ENCODE data around the gene VASH2.

The VASH2 gene

DNA sequence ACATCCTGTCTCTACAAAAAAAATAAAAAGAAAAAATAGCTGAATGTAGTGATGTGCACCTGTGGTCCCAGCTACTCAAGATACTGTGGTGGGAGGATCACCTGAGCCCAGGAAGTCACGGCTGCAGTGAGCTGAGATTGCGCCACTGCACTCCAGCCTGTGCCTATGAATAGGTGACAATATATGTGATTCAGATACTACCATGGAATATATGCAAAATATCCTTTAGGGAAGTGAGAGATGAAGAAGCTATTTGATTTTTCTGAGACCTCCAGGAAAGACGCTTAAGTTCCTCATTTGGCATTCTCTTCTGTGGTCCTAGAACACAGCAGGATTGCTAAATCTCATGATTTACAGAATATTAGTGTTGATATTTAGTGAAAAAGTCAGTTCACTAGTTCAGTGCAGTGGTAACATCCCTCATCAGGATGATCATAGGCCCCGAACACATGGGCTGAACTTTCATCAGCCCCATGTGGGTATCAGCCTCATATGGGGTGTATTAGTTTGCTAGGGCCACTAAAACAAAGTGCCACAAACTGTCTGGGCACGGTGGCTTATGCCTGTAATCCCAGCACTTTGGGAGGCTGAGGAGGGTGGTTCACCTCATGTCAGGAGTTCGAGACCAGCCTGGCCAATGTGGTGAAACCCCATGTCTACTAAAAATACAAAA, 6.0 kb upstream of the VASH2 start:
- no peak overlapping the region for H3K27ac ChIP-seq
- DNase-seq = no peak
- H3K4me3 ChIP-seq (ENCODE audit: low read depth, low read length) = no peak overlapping the region
- TF ChIP-seq, protein P1, sequence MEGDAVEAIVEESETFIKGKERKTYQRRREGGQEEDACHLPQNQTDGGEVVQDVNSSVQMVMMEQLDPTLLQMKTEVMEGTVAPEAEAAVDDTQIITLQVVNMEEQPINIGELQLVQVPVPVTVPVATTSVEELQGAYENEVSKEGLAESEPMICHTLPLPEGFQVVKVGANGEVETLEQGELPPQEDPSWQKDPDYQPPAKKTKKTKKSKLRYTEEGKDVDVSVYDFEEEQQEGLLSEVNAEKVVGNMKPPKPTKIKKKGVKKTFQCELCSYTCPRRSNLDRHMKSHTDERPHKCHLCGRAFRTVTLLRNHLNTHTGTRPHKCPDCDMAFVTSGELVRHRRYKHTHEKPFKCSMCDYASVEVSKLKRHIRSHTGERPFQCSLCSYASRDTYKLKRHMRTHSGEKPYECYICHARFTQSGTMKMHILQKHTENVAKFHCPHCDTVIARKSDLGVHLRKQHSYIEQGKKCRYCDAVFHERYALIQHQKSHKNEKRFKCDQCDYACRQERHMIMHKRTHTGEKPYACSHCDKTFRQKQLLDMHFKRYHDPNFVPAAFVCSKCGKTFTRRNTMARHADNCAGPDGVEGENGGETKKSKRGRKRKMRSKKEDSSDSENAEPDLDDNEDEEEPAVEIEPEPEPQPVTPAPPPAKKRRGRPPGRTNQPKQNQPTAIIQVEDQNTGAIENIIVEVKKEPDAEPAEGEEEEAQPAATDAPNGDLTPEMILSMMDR (IDR thresholded peaks at IDR 0.05; ENCODE audit: low read depth, low read length) = no peak
- no peaks in the 10 kb centered on the region for H3K27me3 ChIP-seq (ENCODE audit: insufficient read depth, low read depth, severe bottlenecking)
- H3K36me3 ChIP-seq = no peaks in the 10 kb centered on the region
- peaks cover 6% of the 10 kb centered on the region for H3K9me3 ChIP-seq (ENCODE audit: severe bottlenecking)

DNA sequence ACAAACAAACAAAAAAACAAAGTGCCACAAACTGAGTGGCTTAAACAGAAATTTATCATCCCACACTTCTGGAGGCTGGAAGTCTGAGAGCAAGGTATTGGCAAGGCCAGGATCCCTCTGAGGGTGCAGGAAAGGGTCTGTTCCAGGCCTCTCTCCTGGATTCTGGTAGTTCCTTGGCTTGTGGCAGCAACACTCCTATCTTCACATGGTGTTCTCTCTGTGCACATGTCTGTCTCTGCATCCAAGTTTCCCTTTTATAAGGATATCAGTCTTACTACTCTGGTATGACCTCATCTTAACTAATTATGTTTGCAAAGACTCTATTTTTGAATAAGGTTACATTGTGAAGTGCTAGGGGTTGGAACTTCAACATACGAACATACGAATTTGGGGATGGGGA, 5.3 kb upstream of the VASH2 start:
- no peak for DNase-seq
- Histone ChIP-seq H3K36me3 (no peaks in the 10 kb centered on the region), H3K27me3 (ENCODE audit: insufficient read depth, low read depth, severe bottlenecking) (no peaks in the 10 kb centered on the region), H3K4me3 (ENCODE audit: low read depth, low read length) (no peak overlapping the region), H3K9me3 (ENCODE audit: severe bottlenecking) (peaks cover 6% of the 10 kb centered on the region), H3K27ac (no peak overlapping the region)
- TF ChIP-seq, protein P1 (IDR thresholded peaks at IDR 0.05; ENCODE audit: low read depth, low read length) = no peak

DNA sequence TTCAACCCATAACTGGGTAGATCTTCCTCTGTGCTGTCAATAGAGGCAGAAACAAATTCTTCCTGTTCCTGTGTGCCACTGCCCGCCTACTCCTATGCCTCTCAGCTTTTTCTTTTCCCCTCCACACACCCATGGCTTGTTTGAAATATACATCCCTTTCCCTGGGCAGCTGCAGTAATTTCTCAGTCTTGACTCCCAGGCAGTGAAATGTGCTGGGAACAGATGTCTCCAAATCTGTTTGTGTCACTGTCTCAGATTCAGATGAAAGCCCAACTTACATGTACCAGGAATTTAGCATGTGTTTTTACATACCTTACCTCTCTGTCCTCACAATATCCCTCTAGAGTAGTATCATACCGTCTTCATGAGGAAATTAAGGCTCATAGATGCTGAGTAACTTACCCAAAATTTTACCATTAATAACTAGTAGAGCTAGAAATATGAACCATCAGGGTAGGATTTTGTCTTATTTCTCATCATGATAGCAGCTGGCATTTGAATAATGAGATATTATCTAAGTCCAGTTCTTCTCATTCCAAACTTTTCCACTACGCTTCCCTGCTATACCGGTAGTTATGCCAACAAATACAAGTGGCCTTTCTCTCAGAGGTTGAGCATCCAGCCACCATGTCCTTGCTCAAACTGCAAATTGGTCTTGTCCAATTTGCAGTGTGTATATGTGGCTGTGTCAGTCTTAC, 4.7 kb upstream of the VASH2 start:
- no peaks in the 10 kb centered on the region for H3K27me3 ChIP-seq (ENCODE audit: insufficient read depth, low read depth, severe bottlenecking)
- H3K4me3 ChIP-seq (ENCODE audit: low read depth, low read length) = no peak overlapping the region
- TF ChIP-seq, protein P1 (IDR thresholded peaks at IDR 0.05; ENCODE audit: low read depth, low read length) = no peak
- no peak for DNase-seq
- H3K9me3 ChIP-seq (ENCODE audit: severe bottlenecking) = peaks cover 6% of the 10 kb centered on the region
- no peak overlapping the region for H3K27ac ChIP-seq
- no peaks in the 10 kb centered on the region for H3K36me3 ChIP-seq

DNA sequence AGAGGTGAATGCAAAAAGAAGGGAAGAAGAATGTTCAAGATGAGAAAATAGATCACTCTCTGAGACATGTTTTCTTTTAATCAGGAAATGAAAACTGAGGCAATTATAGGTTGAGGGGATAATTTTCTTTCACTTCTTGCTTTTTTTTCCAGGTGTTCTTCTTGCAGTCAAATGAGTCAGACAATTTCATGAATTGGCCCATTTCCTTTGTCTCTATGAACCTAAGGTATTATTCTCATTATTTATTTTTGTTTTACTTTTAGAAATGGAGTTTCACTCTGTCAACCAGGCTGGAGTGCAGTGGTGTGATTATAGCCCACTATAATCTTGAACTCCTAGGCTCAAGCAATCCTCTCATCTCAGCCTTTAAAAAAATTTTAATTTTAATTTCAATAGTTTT, 3.5 kb upstream of the VASH2 start:
- Histone ChIP-seq H3K27ac (no peak overlapping the region), H3K36me3 (no peaks in the 10 kb centered on the region), H3K9me3 (ENCODE audit: severe bottlenecking) (peaks cover 3% of the 10 kb centered on the region), H3K27me3 (ENCODE audit: insufficient read depth, low read depth, severe bottlenecking) (no peaks in the 10 kb centered on the region), H3K4me3 (ENCODE audit: low read depth, low read length) (no peak overlapping the region)
- DNase-seq = no peak
- TF ChIP-seq, protein P1 (IDR thresholded peaks at IDR 0.05; ENCODE audit: low read depth, low read length) = no peak

DNA sequence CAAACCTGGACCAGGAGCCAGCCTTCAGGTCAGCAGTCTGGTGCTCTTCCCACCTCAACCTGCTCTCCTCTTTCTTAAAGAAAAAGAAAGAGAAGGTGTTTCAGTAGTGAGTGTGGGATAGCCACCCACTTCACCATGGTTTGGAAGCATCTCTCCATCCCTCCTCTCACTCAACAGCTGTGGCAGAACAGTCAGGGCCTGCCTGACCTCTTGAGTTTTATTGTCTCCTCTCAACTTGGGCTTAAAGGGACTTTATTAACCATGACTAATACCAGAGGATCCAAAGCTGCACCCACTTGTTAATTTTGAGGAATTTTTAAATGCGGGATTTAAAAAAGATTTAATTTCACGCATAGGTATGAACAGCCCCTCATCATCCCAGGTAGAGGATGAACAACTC, 570 bp upstream of the VASH2 start:
- no peaks in the 10 kb centered on the region for H3K27me3 ChIP-seq (ENCODE audit: insufficient read depth, low read depth, severe bottlenecking)
- TF ChIP-seq, protein P1 (IDR thresholded peaks at IDR 0.05; ENCODE audit: low read depth, low read length) = no peak
- H3K36me3 ChIP-seq = peaks cover 17% of the 10 kb centered on the region
- H3K9me3 ChIP-seq (ENCODE audit: severe bottlenecking) = no peaks in the 10 kb centered on the region
- H3K4me3 ChIP-seq (ENCODE audit: low read depth, low read length) = peak overlapping the region; percentile 87
- DNase-seq = no peak
- peak overlapping the region; percentile 34 for H3K27ac ChIP-seq
